Immature natural killer cell (primary cell): ENCODE data around the gene CTSS. TPM values are rescaled to one million over a fixed set of nuclear protein-coding genes. Genes with fewer than 3 reads are reported as not detected.

Experiments used
- polyA plus RNA-seq, 3 donors: library from polyadenylated mRNA; unstranded; fragments of 300-500 nt; fragmentation: Illumina TruSeq; gene quantifications; one replicate each; pipeline ENCODE4 v1.2.3, GENCODE V29; 2021

Gene CTSS
- polyA plus RNA-seq, 3 donors from 2014 or later: 162 to 235 (median 177) TPM

Other genes with a start within 250 kb of the CTSS start
- not detected for gene ADAMTSL4, start 216.4 kb downstream of the CTSS start, polyA plus RNA-seq
- gene MCL1, start 186.2 kb downstream of the CTSS start, polyA plus RNA-seq: 100 to 1,000 TPM in 1 of 3 donors, 10 to 100 TPM in 2; 44.2 to 113 (median 73.0) TPM
- 10 to 100 TPM; 52.2 to 97.5 (median 82.3) TPM for gene ENSA, start 136.2 kb downstream of the CTSS start, polyA plus RNA-seq
- 10 to 100 TPM in 2 of 3 donors, 1 to 10 TPM in 1; 8.9 to 27.1 (median 13.4) TPM for gene GOLPH3L, start 68.6 kb downstream of the CTSS start, polyA plus RNA-seq
- not detected for gene HORMAD1, start 44.9 kb downstream of the CTSS start, polyA plus RNA-seq
- gene CTSK, start 42.5 kb upstream of the CTSS start, polyA plus RNA-seq: 1 to 10 TPM in 1 of 3 donors, not detected in 2; 1.1 TPM
- 10 to 100 TPM; 14.5 to 28.7 (median 17.6) TPM for gene ARNT, start 110.8 kb upstream of the CTSS start, polyA plus RNA-seq
- not detected for gene CTXND2, start 121.4 kb upstream of the CTSS start, polyA plus RNA-seq
- gene SETDB1, start 160.6 kb upstream of the CTSS start, polyA plus RNA-seq: 10 to 100 TPM; 11.7 to 20.9 (median 15.3) TPM
- 100 to 1,000 TPM; 138 to 200 (median 168) TPM for gene CERS2, start 209.1 kb upstream of the CTSS start, polyA plus RNA-seq
- gene ANXA9, start 216.5 kb upstream of the CTSS start, polyA plus RNA-seq: not detected
- 1 to 10 TPM; 2.1 to 5.1 (median 3.6) TPM for gene MINDY1, start 241.1 kb upstream of the CTSS start, polyA plus RNA-seq
- gene PRUNE1, start 242.7 kb upstream of the CTSS start, polyA plus RNA-seq: 10 to 100 TPM; 35.6 to 53.3 (median 40.1) TPM